ENCODE results near the gene DNAJB8. TPM values are rescaled to one million over a fixed set of nuclear protein-coding genes. Genes with fewer than 3 reads are reported as not detected.

Gene DNAJB8
- under 0.01 TPM for total RNA-seq

DNA sequence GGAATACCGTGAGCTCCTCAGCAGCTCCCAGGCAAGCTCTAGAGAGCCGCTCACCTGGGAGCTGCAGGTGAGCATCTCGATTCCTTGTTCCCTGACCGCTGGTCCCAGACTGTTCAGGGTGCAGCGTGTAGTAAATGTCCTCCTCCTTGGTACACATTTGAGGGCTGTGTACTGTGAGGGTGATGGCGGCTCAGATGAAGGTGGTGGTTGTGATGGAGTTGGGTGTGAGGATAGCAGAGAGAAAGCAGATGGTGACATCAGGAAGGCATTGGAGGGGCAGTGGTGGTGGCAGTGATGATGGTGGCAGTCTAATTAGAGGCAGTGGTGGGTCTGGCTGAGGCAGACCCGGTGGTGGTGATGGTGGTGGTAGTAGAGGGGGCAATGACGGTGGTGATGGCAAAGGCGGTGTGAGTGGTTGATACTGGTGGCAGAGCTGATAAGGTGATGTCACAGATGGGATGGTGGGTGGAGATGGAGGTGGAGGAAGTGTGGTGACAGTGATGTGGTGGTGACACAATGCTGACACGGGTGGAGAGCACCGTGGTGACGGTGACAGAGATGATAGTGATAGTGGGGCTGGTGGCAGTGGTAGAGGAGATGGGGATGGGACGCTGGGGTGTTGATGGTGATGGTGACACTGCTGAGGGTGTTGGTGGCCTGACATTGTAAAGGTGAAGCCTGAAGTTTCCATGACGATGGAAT, at the start of gene DNAJB8:
Gene DNAJB8, minus strand, starts transcription at position 51 of the 702 bp plus-strand sequence. CDS start 3,645 bp downstream, outside the sequence.
- no peak for DNase-seq (ENCODE audit: low read depth in 2 of 3, low spot score in 2 of 3)

DNA sequence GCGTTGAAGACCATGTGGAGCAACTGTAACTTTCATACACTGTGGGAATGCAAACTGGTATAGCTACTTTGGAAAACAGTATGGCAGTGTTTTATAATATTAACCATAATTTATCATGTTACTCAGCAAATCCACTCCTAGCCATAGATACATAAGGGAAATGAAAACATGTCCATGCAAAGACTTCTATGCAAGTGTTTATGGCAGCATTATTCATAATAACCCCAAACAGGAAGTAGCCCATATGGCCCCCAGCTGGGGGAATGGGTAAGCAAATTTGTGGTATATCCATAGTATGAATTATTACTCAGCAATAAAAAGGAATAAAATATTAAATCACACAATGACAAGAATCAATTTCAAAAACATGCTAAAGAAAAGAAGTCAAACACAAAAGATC, 49.3 kb upstream of the DNAJB8 start:
- DNase-seq (ENCODE audit: low read depth in 2 of 3, low spot score in 2 of 3): no peak

- no peak for DNase-seq (ENCODE audit: low read depth in 2 of 3, low spot score in 2 of 3)
These were observed 42.2 kb upstream of the DNAJB8 start for GRCh38 chr3:128508852-128509251.

- no peak for DNase-seq (ENCODE audit: low read depth in 2 of 3, low spot score in 2 of 3)
These were observed 40.1 kb upstream of the DNAJB8 start for GRCh38 chr3:128506754-128507153.

DNA sequence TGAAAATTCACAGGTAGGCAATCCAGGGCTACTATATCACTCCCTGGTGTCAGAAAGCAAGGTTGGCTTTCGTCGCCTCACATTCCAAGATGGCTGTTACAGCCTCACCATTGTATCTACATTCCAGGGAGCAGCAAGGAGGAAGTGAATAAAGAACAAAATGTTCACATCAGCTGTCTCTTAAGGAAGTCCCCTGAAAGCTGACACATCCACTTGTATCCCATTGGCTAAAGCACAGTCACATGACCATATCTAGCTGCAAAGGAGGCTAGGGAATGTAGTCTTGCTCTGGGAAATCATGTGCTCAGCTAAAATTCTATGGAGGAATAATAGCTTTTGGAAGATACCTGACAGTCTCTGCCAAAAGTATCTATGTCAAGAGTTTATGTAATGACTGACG, 39.1 kb upstream of the DNAJB8 start:
- DNase-seq (ENCODE audit: low read depth in 2 of 3, low spot score in 2 of 3): no peak

DNA sequence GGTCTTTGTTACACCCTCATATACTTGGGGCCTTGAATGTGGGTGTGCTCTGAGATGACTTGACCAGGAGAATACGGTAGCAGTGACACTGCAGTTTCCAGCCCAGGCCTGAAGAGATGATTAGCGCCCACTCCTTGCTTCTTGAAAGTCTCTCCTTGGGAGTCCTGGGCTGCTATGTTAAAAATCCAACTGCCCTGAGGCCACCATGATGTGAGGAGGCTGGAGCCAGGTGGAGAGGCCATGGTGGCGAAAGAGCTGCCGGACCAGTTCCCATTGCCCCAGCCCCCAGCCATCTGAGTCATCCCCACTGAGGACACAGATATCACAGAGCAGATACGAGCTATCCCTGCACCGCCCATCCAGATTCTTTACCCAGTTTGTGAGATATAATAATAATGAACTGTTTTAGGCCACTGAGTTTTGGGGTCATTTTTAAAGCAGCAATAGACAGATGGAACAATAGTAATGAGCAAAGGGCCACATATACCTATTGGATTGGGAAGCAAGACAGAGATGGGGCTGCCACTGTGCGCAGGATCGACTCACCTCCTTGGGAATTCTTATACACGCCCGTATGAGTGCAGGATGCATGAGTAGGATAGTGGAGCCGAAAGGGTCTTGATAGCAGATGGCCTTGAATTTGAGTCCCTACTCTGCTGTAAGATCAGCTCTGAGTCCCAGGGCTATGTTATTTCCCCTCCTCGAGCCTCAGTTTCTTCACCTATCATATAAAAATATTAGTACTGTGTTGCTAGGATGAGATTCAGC, 38.5 kb upstream of the DNAJB8 start:
- DNase-seq (ENCODE audit: low read depth in 2 of 3, low spot score in 2 of 3): no peak

- DNase-seq (ENCODE audit: low read depth in 2 of 3, low spot score in 2 of 3): no peak
These were observed 37.8 kb upstream of the DNAJB8 start for GRCh38 chr3:128504533-128504915.

GRCh38 chr3:128503751-128504532, 37.3 kb upstream of the DNAJB8 start:
- no peak for DNase-seq (ENCODE audit: low read depth in 2 of 3, low spot score in 2 of 3)

GRCh38 chr3:128503164-128503651, 36.5 kb upstream of the DNAJB8 start:
- no peak for DNase-seq (ENCODE audit: low read depth in 2 of 3, low spot score in 2 of 3)

DNA sequence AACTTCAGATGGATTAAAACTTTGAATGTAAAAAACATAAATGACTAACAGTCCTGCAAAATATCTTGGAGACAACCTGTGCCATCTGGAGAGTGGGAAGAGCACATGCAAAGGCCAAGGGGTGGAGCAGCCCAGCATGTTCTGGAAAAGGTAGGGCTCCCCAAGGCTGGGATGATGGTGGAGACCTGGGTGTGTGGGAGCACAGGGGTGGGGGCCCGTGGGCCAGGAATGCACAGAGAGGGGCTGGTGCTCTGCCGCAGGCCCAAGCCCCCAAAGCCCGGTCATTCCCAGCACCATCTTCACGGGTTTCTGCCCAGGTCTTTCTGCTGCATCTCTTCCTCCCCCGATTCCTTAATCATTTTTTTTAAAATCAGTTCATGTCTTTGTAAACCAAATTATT, 36.0 kb upstream of the DNAJB8 start:
- no peak for DNase-seq (ENCODE audit: low read depth in 2 of 3, low spot score in 2 of 3)

DNA sequence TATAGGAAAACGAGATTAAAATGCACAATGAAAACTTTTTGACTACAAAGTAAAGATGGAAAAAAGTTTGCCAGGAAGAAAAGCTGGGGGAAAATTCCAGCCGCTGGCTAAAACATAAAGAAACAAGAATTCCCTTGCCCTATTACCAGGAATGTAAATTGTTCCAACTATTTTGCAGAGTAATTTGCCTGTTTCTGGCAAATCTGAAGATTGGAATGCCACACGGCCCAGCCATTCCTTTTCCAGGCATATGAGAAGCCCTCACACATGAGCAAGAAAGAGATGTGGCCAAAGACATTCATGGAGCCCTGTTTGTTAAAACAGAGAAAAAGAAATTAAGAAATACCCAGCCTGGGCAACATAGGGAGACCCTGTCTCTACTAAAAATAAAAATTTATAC, 34.7 kb upstream of the DNAJB8 start:
- DNase-seq (ENCODE audit: low read depth in 2 of 3, low spot score in 2 of 3): no peak

- DNase-seq (ENCODE audit: low read depth in 2 of 3, low spot score in 2 of 3): no peak
These were observed 33.9 kb upstream of the DNAJB8 start for GRCh38 chr3:128500556-128500955.

DNA sequence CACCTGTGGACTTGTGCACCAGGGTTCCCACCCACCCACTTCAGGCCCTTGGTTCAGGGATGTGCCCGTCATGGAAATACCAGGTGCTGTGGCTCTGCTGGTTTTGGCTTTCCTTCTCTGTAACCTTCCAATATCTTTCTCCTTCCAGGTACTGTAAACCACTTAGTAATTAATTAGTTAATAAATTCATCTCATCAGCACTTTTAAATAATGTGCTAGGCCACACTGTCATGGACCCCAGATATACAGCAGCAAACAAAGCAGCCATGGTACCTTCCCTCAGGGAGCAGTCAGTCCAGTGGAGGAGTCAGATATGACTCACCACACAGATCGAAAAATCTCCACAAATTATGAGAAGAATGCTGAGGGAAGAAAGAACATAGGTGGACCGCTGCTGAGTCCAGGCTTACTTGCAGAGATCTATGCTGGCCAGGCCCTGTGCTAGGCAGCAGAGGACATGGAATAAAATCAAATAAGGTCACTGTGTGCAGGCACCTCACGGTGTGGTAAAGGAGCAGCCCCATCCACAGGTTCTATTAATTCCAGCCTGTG, 33.1 kb upstream of the DNAJB8 start:
- DNase-seq (ENCODE audit: low read depth in 2 of 3, low spot score in 2 of 3): no peak

DNA sequence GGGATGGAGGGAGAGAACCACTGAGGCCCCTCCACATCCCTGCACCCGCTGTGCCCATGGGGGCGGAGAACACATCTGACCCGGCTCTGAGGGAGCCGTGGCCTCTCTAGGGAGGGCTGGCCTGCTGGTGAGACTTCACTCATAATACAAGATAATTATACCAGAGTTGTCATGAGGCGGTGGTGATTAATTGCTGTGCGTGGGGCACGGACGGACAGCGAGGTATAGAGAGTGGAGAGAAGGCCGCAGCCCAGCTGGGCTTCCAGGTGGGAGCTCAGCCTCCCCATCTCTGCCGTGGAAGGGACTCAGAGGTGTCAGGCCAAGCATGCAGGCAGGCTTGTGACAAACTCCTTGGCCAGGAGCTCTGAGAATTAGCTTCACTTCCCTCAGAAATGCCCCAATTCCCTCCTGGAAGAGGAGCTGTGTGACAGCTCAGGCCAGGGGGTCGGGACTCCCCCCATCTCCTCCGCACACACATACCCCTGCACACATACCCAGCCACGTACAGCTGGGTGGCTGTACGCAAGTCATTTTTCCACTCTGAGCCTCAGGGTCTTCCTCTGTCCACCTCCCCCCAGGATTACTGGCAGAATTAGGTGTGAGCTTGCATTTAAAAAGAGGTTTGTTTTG, 32.3 kb upstream of the DNAJB8 start:
- DNase-seq (ENCODE audit: low read depth in 2 of 3, low spot score in 2 of 3): no peak

GRCh38 chr3:128498127-128498626, 31.5 kb upstream of the DNAJB8 start:
- DNase-seq (ENCODE audit: low read depth in 2 of 3, low spot score in 2 of 3): no peak

GRCh38 chr3:128497305-128498126, 30.8 kb upstream of the DNAJB8 start:
- peak in 2 of 3 donors; percentile 79 to 81 for DNase-seq (ENCODE audit: low read depth in 2 of 3, low spot score in 2 of 3)

DNA sequence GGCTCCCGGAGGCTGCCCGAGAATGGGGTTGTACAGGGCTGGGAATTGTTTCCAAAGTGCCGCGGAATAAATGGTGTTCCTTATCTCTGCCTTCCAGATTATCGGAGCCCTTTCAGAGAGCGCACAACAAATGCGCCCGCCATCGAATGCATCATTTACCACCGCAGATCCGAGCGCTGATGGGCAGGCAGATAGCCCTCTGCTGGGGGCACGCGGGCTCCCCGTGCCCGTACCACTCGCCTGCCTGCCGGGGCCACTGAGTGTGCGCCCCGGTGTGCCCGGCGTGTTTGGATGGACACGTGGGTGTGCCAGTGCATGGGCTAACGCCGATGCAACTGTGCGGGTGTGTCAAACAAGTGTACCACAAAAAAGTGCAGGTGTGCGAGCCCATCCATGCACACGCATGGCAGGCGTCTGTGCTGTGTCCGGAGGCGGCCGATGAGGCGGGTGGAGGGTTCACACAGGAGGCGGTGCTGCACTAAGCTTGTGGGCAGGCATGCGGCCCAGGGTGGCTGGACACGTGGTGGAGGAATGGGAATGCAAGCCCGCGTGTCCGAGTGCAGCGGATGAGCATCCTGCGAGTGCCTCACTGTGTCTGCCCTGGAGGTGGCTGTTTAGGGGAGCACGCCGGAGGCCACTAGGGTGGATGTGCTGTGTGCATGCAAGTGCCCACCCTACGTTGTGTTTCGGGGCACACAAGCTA, 30.1 kb upstream of the DNAJB8 start:
- DNase-seq (ENCODE audit: low read depth in 2 of 3, low spot score in 2 of 3): no peak

GRCh38 chr3:128496019-128496601, 29.4 kb upstream of the DNAJB8 start:
- DNase-seq (ENCODE audit: low read depth in 2 of 3, low spot score in 2 of 3): no peak
